ENCODE measurements around the gene ACTN1.

Gene ACTN1

GRCh38 chr14:68969278-68970033 is 9.6 kb downstream of the ACTN1 start:
- H3K9me3 Mint-ChIP-seq = peaks cover 4 to 8% of the 10 kb centered on the region in 2 donors
- no peak overlapping the region for H3K4me3 Mint-ChIP-seq
- no peak for DNase-seq
- H3K27me3 Mint-ChIP-seq = no peaks in the 10 kb centered on the region
- H3K27ac Mint-ChIP-seq = no peak overlapping the region
- no peak for ATAC-seq (replicated peaks)
- H3K4me1 Mint-ChIP-seq = no peaks in the 10 kb centered on the region
- peaks cover under 1 to 3% of the 10 kb centered on the region in 2 donors for H3K36me3 Mint-ChIP-seq

- Mint-ChIP-seq H3K27me3 (no peaks in the 10 kb centered on the region), H3K9me3 (peaks cover 3 to 8% of the 10 kb centered on the region in 2 donors), H3K27ac (no peak overlapping the region), H3K4me3 (no peak overlapping the region), H3K4me1 (no peaks in the 10 kb centered on the region), H3K36me3 (peaks cover 0 to 3% of the 10 kb centered on the region in 2 donors)
- ATAC-seq (replicated peaks) (no peak), DNase-seq (no peak)
Measured at GRCh38 chr14:68968721-68969120, 10.4 kb downstream of the ACTN1 start.

GRCh38 chr14:68968051-68968450 is 11.1 kb downstream of the ACTN1 start:
- Mint-ChIP-seq H3K9me3 (peaks cover 2 to 4% of the 10 kb centered on the region in 2 donors), H3K27ac (no peak overlapping the region), H3K4me3 (no peak overlapping the region), H3K4me1 (no peaks in the 10 kb centered on the region), H3K27me3 (peaks cover 0 to 2% of the 10 kb centered on the region in 2 donors), H3K36me3 (peaks cover 0 to 3% of the 10 kb centered on the region in 2 donors)
- DNase-seq = no peak
- ATAC-seq (replicated peaks) = no peak

- Mint-ChIP-seq H3K27me3 (peaks cover 5 to 7% of the 10 kb centered on the region in 2 donors), H3K36me3 (no peaks in the 10 kb centered on the region), H3K9me3 (no peaks in the 10 kb centered on the region), H3K4me1 (no peaks in the 10 kb centered on the region), H3K4me3 (no peak overlapping the region), H3K27ac (no peak overlapping the region)
- DNase-seq (no peak), ATAC-seq (replicated peaks) (no peak)
Measured at GRCh38 chr14:68967459-68967940, 11.6 kb downstream of the ACTN1 start.

- H3K27ac Mint-ChIP-seq = no peak overlapping the region
- H3K4me3 Mint-ChIP-seq = no peak overlapping the region
- no peaks in the 10 kb centered on the region for H3K36me3 Mint-ChIP-seq
- ATAC-seq (replicated peaks) (no peak), DNase-seq (no peak)
- H3K9me3 Mint-ChIP-seq = no peaks in the 10 kb centered on the region
- H3K27me3 Mint-ChIP-seq = peaks cover 7 to 9% of the 10 kb centered on the region in 2 donors
- H3K4me1 Mint-ChIP-seq = no peaks in the 10 kb centered on the region
Measured at GRCh38 chr14:68966872-68967301, 12.2 kb downstream of the ACTN1 start.

- H3K4me3 Mint-ChIP-seq = no peak overlapping the region
- ATAC-seq (replicated peaks) (no peak), DNase-seq (no peak)
- no peaks in the 10 kb centered on the region for H3K9me3 Mint-ChIP-seq
- no peaks in the 10 kb centered on the region for H3K4me1 Mint-ChIP-seq
- H3K27me3 Mint-ChIP-seq = peaks cover 7 to 9% of the 10 kb centered on the region in 2 donors
- no peaks in the 10 kb centered on the region for H3K36me3 Mint-ChIP-seq
- H3K27ac Mint-ChIP-seq = no peak overlapping the region
Measured at GRCh38 chr14:68965261-68965761, 13.8 kb downstream of the ACTN1 start.

GRCh38 chr14:68964300-68965093 is 14.6 kb downstream of the ACTN1 start:
- Mint-ChIP-seq H3K4me3 (no peak overlapping the region), H3K4me1 (no peaks in the 10 kb centered on the region), H3K27ac (no peak overlapping the region), H3K9me3 (no peaks in the 10 kb centered on the region), H3K36me3 (no peaks in the 10 kb centered on the region), H3K27me3 (peaks cover 7 to 9% of the 10 kb centered on the region in 2 donors)
- DNase-seq (no peak), ATAC-seq (replicated peaks) (no peak)

GRCh38 chr14:68962681-68963080 is 16.4 kb downstream of the ACTN1 start:
- no peak overlapping the region for H3K27ac Mint-ChIP-seq
- no peaks in the 10 kb centered on the region for H3K36me3 Mint-ChIP-seq
- H3K4me1 Mint-ChIP-seq = peaks cover 0 to 2% of the 10 kb centered on the region in 2 donors
- no peak for DNase-seq
- H3K9me3 Mint-ChIP-seq = no peaks in the 10 kb centered on the region
- peaks cover 7 to 9% of the 10 kb centered on the region in 2 donors for H3K27me3 Mint-ChIP-seq
- H3K4me3 Mint-ChIP-seq = no peak overlapping the region
- ATAC-seq (replicated peaks) = no peak

GRCh38 chr14:68961781-68962584 is 17.1 kb downstream of the ACTN1 start:
- ATAC-seq (replicated peaks) (no peak), DNase-seq (no peak)
- Mint-ChIP-seq H3K4me1 (peaks cover 3 to 7% of the 10 kb centered on the region in 2 donors), H3K27me3 (peaks cover 7 to 9% of the 10 kb centered on the region in 2 donors), H3K4me3 (no peak overlapping the region), H3K27ac (no peak overlapping the region), H3K36me3 (no peaks in the 10 kb centered on the region), H3K9me3 (no peaks in the 10 kb centered on the region)

GRCh38 chr14:68961361-68961760 is 17.7 kb downstream of the ACTN1 start:
- H3K4me3 Mint-ChIP-seq = no peak overlapping the region
- peaks cover 7 to 9% of the 10 kb centered on the region in 2 donors for H3K27me3 Mint-ChIP-seq
- no peak overlapping the region for H3K27ac Mint-ChIP-seq
- no peaks in the 10 kb centered on the region for H3K9me3 Mint-ChIP-seq
- ATAC-seq (replicated peaks) (no peak), DNase-seq (no peak)
- no peaks in the 10 kb centered on the region for H3K36me3 Mint-ChIP-seq
- peaks cover 3 to 7% of the 10 kb centered on the region in 2 donors for H3K4me1 Mint-ChIP-seq

GRCh38 chr14:68960123-68960522 is 19.0 kb downstream of the ACTN1 start:
- peaks cover 7 to 18% of the 10 kb centered on the region in 2 donors for H3K27me3 Mint-ChIP-seq
- H3K4me3 Mint-ChIP-seq = no peak overlapping the region
- H3K9me3 Mint-ChIP-seq = no peaks in the 10 kb centered on the region
- peaks cover 3 to 7% of the 10 kb centered on the region in 2 donors for H3K4me1 Mint-ChIP-seq
- no peak for DNase-seq
- no peak for ATAC-seq (replicated peaks)
- H3K27ac Mint-ChIP-seq = no peak overlapping the region
- H3K36me3 Mint-ChIP-seq = no peaks in the 10 kb centered on the region

GRCh38 chr14:68959035-68959434 is 20.1 kb downstream of the ACTN1 start:
- H3K27ac Mint-ChIP-seq = no peak overlapping the region
- H3K27me3 Mint-ChIP-seq = peaks cover 7 to 22% of the 10 kb centered on the region in 2 donors
- no peak for DNase-seq
- H3K4me3 Mint-ChIP-seq = no peak overlapping the region
- no peak for ATAC-seq (replicated peaks)
- no peaks in the 10 kb centered on the region for H3K36me3 Mint-ChIP-seq
- no peaks in the 10 kb centered on the region for H3K9me3 Mint-ChIP-seq
- peaks cover 3 to 7% of the 10 kb centered on the region in 2 donors for H3K4me1 Mint-ChIP-seq

- DNase-seq (no peak), ATAC-seq (replicated peaks) (no peak)
- Mint-ChIP-seq H3K36me3 (no peaks in the 10 kb centered on the region), H3K9me3 (no peaks in the 10 kb centered on the region), H3K27me3 (peaks cover 7 to 22% of the 10 kb centered on the region in 2 donors), H3K27ac (no peak overlapping the region), H3K4me1 (peaks cover 3 to 7% of the 10 kb centered on the region in 2 donors), H3K4me3 (no peak overlapping the region)
Measured at GRCh38 chr14:68958553-68958952, 20.5 kb downstream of the ACTN1 start.

- Mint-ChIP-seq H3K9me3 (no peaks in the 10 kb centered on the region), H3K4me3 (no peak overlapping the region), H3K4me1 (peaks cover 3 to 7% of the 10 kb centered on the region in 2 donors), H3K27me3 (peaks cover 11 to 22% of the 10 kb centered on the region in 2 donors), H3K36me3 (no peaks in the 10 kb centered on the region), H3K27ac (no peak overlapping the region)
- ATAC-seq (replicated peaks) (peak; percentile 64 to 81), DNase-seq (no peak)
Measured at GRCh38 chr14:68957775-68958174, 21.3 kb downstream of the ACTN1 start.

Data from stimulated activated naive B cell treated with anti-CD40 and anti-IgM and Interleukin-4, amounts not matched to agents 10 μg/mL and 1 μg/mL and 100 μg/mL, for 72 hours (primary cell).